GM12878 (cell line): Measurements from ENCODE around the gene NUMA1. TPM values are rescaled to one million over a fixed set of nuclear protein-coding genes. Genes with fewer than 3 reads are reported as not detected.

Experiments
- CBX5 ChIP-seq: sonication (generic); IDR thresholded peaks from 2 replicates; pipeline ENCODE4 v1.6.1; 2016; ENCODE audit warnings: low read depth, moderate library complexity, mild to moderate bottlenecking, inconsistent platforms
- CREM ChIP-seq: IDR thresholded peaks from 2 replicates; pipeline ENCODE4 v1.6.1; 2014; ENCODE audit warnings: antibody characterized with exemption, low read depth
- EP300 ChIP-seq, 2 experiments: fragments of 150-350 bp in 1 of 2; IDR thresholded peaks; 2 replicates each; pipeline ENCODE4 v1.6.1; 2011 to 2012; ENCODE audit warnings: low read depth in 2 of 2, low read length in 2 of 2, borderline replicate concordance in 1 of 2, improper control_type of control experiment in 1 of 2, inconsistent platforms in 1 of 2; ENCODE audit not compliant: control insufficient read depth in 1 of 2
- HDGF ChIP-seq: fragments of 450-650 bp; IDR thresholded peaks from 2 replicates; pipeline ENCODE4 v1.6.1; 2016; ENCODE audit warnings: antibody characterized with exemption
- IRF4 ChIP-seq: IDR thresholded peaks from 2 replicates; pipeline ENCODE4 v1.6.1; 2011; ENCODE audit warnings: low read depth, low read length
- KLF5 ChIP-seq: fragments of 450-650 bp; IDR thresholded peaks from 2 replicates; pipeline ENCODE4 v1.6.1; 2014; ENCODE audit warnings: mild to moderate bottlenecking; ENCODE audit not compliant: partially characterized antibody
- MTA2 ChIP-seq: fragments of 450-650 bp; IDR thresholded peaks from 2 replicates; pipeline ENCODE4 v1.6.1; 2016; ENCODE audit warnings: low read depth, mild to moderate bottlenecking, moderate library complexity
- NFYA ChIP-seq: IDR thresholded peaks from 2 replicates; pipeline ENCODE4 v1.6.1; 2011; ENCODE audit warnings: low read depth, mild to moderate bottlenecking, low read length, improper control_type of control experiment, borderline replicate concordance
- NR2F1 ChIP-seq: fragments of 450-650 bp; conservative IDR thresholded peaks from 2 replicates; pipeline ENCODE4 v1.6.1; 2017; ENCODE audit warnings: mild to moderate bottlenecking
- PAX5 ChIP-seq: IDR thresholded peaks from 2 replicates; pipeline ENCODE4 v1.6.1; 2011; ENCODE audit warnings: low read depth, low read length, borderline replicate concordance
- PAX8 ChIP-seq: fragments of 450-650 bp; IDR thresholded peaks from 2 replicates; pipeline ENCODE4 v1.6.1; 2017; ENCODE audit warnings: mild to moderate bottlenecking, moderate library complexity
- POU2F2 ChIP-seq: IDR thresholded peaks from 3 replicates; pipeline ENCODE4 v1.6.1; 2011; ENCODE audit warnings: low read depth, mild to moderate bottlenecking, low read length, borderline replicate concordance
- RELA ChIP-seq: fragments of 450-650 bp; IDR thresholded peaks from 2 replicates; pipeline ENCODE4 v1.8.0; 2014; ENCODE audit warnings: borderline replicate concordance; ENCODE audit not compliant: partially characterized antibody
- SUZ12 ChIP-seq: fragments of 200-600 bp; sonication (generic); IDR thresholded peaks from one replicate; pipeline ENCODE4 v1.6.1; 2018; ENCODE audit warnings: antibody characterized with exemption, mild to moderate bottlenecking; ENCODE audit not compliant: unreplicated experiment
- TCF12 ChIP-seq: IDR thresholded peaks from 2 replicates; pipeline ENCODE4 v1.6.1; 2011; ENCODE audit warnings: low read depth, mild to moderate bottlenecking, low read length
- TCF3 ChIP-seq: IDR thresholded peaks from 2 replicates; pipeline ENCODE4 v1.6.1; 2012; ENCODE audit warnings: low read depth, mild to moderate bottlenecking, low read length, borderline replicate concordance; ENCODE audit not compliant: insufficient read depth
- WRNIP1 ChIP-seq: IDR thresholded peaks from 2 replicates; pipeline ENCODE4 v1.6.1; 2011; ENCODE audit warnings: low read depth, low read length, improper control_type of control experiment, borderline replicate concordance
- ZNF24 ChIP-seq: fragments of 450-650 bp; IDR thresholded peaks from 2 replicates; pipeline ENCODE4 v1.6.1; 2017; ENCODE audit warnings: antibody characterized with exemption, mild to moderate bottlenecking
- ZZZ3 ChIP-seq: IDR thresholded peaks from 2 replicates; pipeline ENCODE4 v1.6.1; 2011; ENCODE audit warnings: low read depth; ENCODE audit not compliant: control insufficient read depth, insufficient read length
- polyA plus RNA-seq, 11 experiments: library from polyadenylated mRNA; depleted of rRNA in 4 of 11; unstranded in 6 of 11; stranded (reverse) in 5 of 11; fragments of >200 nt; fragmentation: Nextera tagmentation in 4 of 11; fragmentation: Illumina TruSeq in 1 of 11; extraction: Ambion mirVana in 4 of 11; extraction: Trizol in 1 of 11; gene quantifications; 1 replicate in 1 of 11; 2 replicates in 10 of 11; pipeline versions ENCODE4 v1.2.1 to v1.2.3, GENCODE V29; 2011 to 2016; ENCODE audit warnings: inconsistent platforms in 2 of 11, missing spikeins in 2 of 11, low read depth in 1 of 11
- total RNA-seq, 4 experiments: library from RNA; depleted of rRNA in 3 of 4; stranded (reverse); fragments of >200 nt in 3 of 4; fragmentation: Illumina TruSeq in 1 of 4; extraction: Trizol in 1 of 4; gene quantifications; 2 replicates each; pipeline versions ENCODE4 v1.2.1 to v1.2.3, GENCODE V29; 2013 to 2021
- TF ChIP-seq, protein P1 (sequence below): fragments of 450-650 bp; formaldehyde crosslinking; IDR thresholded peaks from 2 replicates; pipeline ENCODE4 v1.4.0; 2022; ENCODE audit warnings: mild to moderate bottlenecking, moderate library complexity
- TF ChIP-seq, protein P2 (sequence below): fragments of 450-650 bp; IDR thresholded peaks from 2 replicates; pipeline ENCODE4 v1.6.1; 2017; ENCODE audit warnings: mild to moderate bottlenecking, moderate library complexity

Gene NUMA1
- total and polyA plus RNA-seq, 10 of the 15 experiments (the other 5 are each of a cell fraction or from before 2014, with no cell fraction given), result 5.5 to 111 (median 61.0) TPM

DNA sequence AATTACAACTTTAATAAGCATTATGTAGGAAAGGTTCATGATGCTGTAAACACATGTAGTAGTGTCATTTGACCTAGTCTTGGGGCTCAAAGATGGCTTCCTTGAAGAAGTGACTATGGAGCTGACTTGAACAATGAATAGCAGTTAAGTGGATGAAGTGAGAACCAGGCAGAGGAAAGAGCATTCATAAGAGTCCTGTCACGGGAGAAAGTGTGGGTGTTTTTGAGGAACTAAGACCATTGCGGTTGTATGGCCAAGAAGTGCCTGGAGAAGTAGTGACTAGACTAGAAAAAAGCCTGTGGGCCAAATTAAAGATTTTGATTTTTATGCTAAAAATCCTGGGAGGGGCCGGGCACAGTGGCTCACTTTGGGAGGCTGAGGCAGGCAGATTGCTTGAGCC is 88.8 kb downstream of the NUMA1 start (continued):
- TF ChIP-seq, protein P1, sequence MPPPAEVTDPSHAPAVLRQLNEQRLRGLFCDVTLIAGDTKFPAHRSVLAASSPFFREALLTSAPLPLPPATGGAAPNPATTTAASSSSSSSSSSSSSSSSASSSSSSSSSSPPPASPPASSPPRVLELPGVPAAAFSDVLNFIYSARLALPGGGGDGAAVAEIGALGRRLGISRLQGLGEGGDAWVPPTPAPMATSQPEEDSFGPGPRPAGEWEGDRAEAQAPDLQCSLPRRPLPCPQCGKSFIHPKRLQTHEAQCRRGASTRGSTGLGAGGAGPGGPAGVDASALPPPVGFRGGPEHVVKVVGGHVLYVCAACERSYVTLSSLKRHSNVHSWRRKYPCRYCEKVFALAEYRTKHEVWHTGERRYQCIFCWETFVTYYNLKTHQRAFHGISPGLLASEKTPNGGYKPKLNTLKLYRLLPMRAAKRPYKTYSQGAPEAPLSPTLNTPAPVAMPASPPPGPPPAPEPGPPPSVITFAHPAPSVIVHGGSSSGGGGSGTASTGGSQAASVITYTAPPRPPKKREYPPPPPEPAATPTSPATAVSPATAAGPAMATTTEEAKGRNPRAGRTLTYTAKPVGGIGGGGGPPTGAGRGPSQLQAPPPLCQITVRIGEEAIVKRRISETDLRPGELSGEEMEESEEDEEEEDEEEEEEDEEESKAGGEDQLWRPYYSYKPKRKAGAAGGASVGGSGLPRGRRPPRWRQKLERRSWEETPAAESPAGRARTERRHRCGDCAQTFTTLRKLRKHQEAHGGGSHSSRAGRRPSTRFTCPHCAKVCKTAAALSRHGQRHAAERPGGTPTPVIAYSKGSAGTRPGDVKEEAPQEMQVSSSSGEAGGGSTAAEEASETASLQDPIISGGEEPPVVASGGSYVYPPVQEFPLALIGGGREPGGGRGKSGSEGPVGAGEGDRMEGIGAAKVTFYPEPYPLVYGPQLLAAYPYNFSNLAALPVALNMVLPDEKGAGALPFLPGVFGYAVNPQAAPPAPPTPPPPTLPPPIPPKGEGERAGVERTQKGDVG (CRISPR knock-in tag), result no peak
- TF ChIP-seq TCF12 (0 out of 2 replicates have a peak, but pooled peaks have one; percentile 29), NR2F1 (no peak), NFYA (no peak), RELA (no peak), SUZ12 (no peak), PAX8 (no peak), TCF3 (no peak), WRNIP1 (no peak), CREM (peak; percentile 68), CBX5 (no peak), PAX5 (peak; percentile 62; the same call in 1 of the 2 replicates), ZZZ3 (no peak), KLF5 (no peak), ZNF24 (peak; percentile 74), HDGF (no peak), EP300 (IDR thresholded peaks at IDR 0.05; ENCODE audit: borderline replicate concordance in 1 of 2, control insufficient read depth in 1 of 2, low read depth in 2 of 2, low read length in 2 of 2) (peak; percentile 47 to 92; a peak in 3 of 4 replicates), IRF4 (peak; percentile 90), POU2F2 (peak; percentile 58; the same call in 1 of the 3 replicates), MTA2 (peak; percentile 94)
- TF ChIP-seq, protein P2, sequence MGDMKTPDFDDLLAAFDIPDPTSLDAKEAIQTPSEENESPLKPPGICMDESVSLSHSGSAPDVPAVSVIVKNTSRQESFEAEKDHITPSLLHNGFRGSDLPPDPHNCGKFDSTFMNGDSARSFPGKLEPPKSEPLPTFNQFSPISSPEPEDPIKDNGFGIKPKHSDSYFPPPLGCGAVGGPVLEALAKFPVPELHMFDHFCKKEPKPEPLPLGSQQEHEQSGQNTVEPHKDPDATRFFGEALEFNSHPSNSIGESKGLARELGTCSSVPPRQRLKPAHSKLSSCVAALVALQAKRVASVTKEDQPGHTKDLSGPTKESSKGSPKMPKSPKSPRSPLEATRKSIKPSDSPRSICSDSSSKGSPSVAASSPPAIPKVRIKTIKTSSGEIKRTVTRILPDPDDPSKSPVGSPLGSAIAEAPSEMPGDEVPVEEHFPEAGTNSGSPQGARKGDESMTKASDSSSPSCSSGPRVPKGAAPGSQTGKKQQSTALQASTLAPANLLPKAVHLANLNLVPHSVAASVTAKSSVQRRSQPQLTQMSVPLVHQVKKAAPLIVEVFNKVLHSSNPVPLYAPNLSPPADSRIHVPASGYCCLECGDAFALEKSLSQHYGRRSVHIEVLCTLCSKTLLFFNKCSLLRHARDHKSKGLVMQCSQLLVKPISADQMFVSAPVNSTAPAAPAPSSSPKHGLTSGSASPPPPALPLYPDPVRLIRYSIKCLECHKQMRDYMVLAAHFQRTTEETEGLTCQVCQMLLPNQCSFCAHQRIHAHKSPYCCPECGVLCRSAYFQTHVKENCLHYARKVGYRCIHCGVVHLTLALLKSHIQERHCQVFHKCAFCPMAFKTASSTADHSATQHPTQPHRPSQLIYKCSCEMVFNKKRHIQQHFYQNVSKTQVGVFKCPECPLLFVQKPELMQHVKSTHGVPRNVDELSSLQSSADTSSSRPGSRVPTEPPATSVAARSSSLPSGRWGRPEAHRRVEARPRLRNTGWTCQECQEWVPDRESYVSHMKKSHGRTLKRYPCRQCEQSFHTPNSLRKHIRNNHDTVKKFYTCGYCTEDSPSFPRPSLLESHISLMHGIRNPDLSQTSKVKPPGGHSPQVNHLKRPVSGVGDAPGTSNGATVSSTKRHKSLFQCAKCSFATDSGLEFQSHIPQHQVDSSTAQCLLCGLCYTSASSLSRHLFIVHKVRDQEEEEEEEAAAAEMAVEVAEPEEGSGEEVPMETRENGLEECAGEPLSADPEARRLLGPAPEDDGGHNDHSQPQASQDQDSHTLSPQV, result no peak
